PC-9 (cell line): ENCODE results near the gene FBP1. TPM values are rescaled to one million over a fixed set of nuclear protein-coding genes. Genes with fewer than 3 reads are reported as not detected.
A peak's percentile ranks its signal among the peaks of the same experiment; 100 is the strongest.

Experiments used
- BruUV-seq: library from RNA; stranded (reverse); fragments of 400-500 nt; replicated peaks from 2 replicates; lab custom pipeline; 2021; lab: Mats Ljungman, UMichigan
- CTCF ChIA-PET: fragments of 300-600 bp; sonication (Branson Sonifier 250); formaldehyde crosslinking; loops from one replicate; lab custom pipeline; 2022; ENCODE audit warnings: antibody characterized with exemption; lab: Charles Lee
- POLR2A ChIA-PET: fragments of 300-600 bp; sonication (Branson Sonifier 250); formaldehyde crosslinking; loops from one replicate; lab custom pipeline; 2022; ENCODE audit warnings: antibody characterized with exemption; ENCODE audit not compliant: unreplicated experiment; lab: Charles Lee
- DNase-seq, 2 experiments: peaks; one replicate each; pipeline versions ENCODE4 v3.0.0 to v3.0.0-alpha.2; 2015 to 2022; ENCODE audit warnings: mixed read lengths in 1 of 2
- H2AFZ ChIP-seq: fragments of 200-600 bp; sonication (generic); 2 replicates; pipeline ENCODE4 v1.8.1; 2017; ENCODE audit warnings: antibody characterized with exemption
- H3F3A ChIP-seq: fragments of 200-600 bp; sonication (generic); 2 replicates; pipeline ENCODE4 v1.8.1; 2017; ENCODE audit warnings: antibody characterized with exemption, mild to moderate bottlenecking, low read depth; ENCODE audit not compliant: insufficient read depth
- H3K27ac ChIP-seq: fragments of 200-600 bp; sonication (generic); 2 replicates; pipeline ENCODE4 v1.6.1; 2016; ENCODE audit warnings: mixed run types
- H3K27me3 ChIP-seq: fragments of 200-600 bp; sonication (generic); 2 replicates; pipeline ENCODE4 v1.6.1; 2016; ENCODE audit warnings: low read depth, mixed run types; ENCODE audit not compliant: insufficient read depth
- H3K36me3 ChIP-seq: fragments of 200-600 bp; sonication (generic); 2 replicates; pipeline ENCODE4 v1.6.1; 2016; ENCODE audit warnings: low read depth, mixed run types
- H3K4me1 ChIP-seq: fragments of 200-600 bp; sonication (generic); replicated peaks from 2 replicates; pipeline ENCODE4 v1.6.1; 2016; ENCODE audit warnings: mixed run types; ENCODE audit not compliant: insufficient read depth
- H3K4me2 ChIP-seq: fragments of 200-600 bp; sonication (generic); 2 replicates; pipeline ENCODE4 v1.6.1; 2017; ENCODE audit warnings: mixed run types
- H3K4me3 ChIP-seq: fragments of 200-600 bp; sonication (generic); 2 replicates; pipeline ENCODE4 v1.6.1; 2016; ENCODE audit warnings: mixed run types
- H3K79me2 ChIP-seq: fragments of 200-600 bp; sonication (generic); 2 replicates; pipeline ENCODE4 v1.6.1; 2017; ENCODE audit warnings: low read depth, mixed run types
- H3K9me2 ChIP-seq: fragments of 200-600 bp; sonication (generic); 2 replicates; pipeline ENCODE4 v1.8.1; 2017; ENCODE audit warnings: mild to moderate bottlenecking; ENCODE audit not compliant: insufficient read depth
- H3K9me3 ChIP-seq: fragments of 200-600 bp; sonication (generic); 2 replicates; pipeline ENCODE4 v1.8.1; 2016; ENCODE audit warnings: low read depth; ENCODE audit not compliant: insufficient read depth
- H4K20me1 ChIP-seq: fragments of 200-600 bp; sonication (generic); 2 replicates; pipeline ENCODE4 v1.8.1; 2017; ENCODE audit not compliant: insufficient read depth
- CTCF ChIP-seq: fragments of 200-600 bp; sonication (generic); conservative IDR thresholded peaks from 2 replicates; pipeline ENCODE4 v1.6.1; 2017; ENCODE audit warnings: mixed run types, antibody characterized with exemption, mild to moderate bottlenecking, moderate library complexity
- EZH2 ChIP-seq: fragments of 200-600 bp; sonication (generic); IDR thresholded peaks from 2 replicates; pipeline ENCODE4 v1.8.0; 2017; ENCODE audit warnings: antibody characterized with exemption, low read depth
- intact Hi-C: fragments of 100-400 bp; cut with micrococcal nuclease; formaldehyde crosslinking; loops from one replicate; pipeline ENCODE4 v1.10.0; 2022; ENCODE audit not compliant: unreplicated experiment
- total RNA-seq: library from RNA; stranded (reverse); gene quantifications from 2 replicates; pipeline ENCODE4 v1.2.3, GENCODE V29; 2021

Gene FBP1
- total RNA-seq, 1 experiment from 2014 or later: 34.9 TPM

- Histone ChIP-seq H3K4me1 (peaks cover 40% of the 10 kb centered on the region), H2AFZ (no peak overlapping the region), H3K27me3 (no peaks in the 10 kb centered on the region), H3F3A (peaks cover 18% of the 10 kb centered on the region), H3K9me3 (no peaks in the 10 kb centered on the region), H4K20me1 (no peaks in the 10 kb centered on the region), H3K9me2 (no peaks in the 10 kb centered on the region), H3K79me2 (peaks cover 79% of the 10 kb centered on the region), H3K4me2 (peak overlapping the region; percentile 77), H3K36me3 (peaks cover 3% of the 10 kb centered on the region), H3K4me3 (no peak overlapping the region), H3K27ac (no peak overlapping the region)
- CTCF ChIA-PET: no interaction called here
- TF ChIP-seq EZH2 (no peak), CTCF (no peak; the same call in 1 of the 2 replicates)
- no TSS peak for BruUV-seq
- DNase-seq: no peak
- intact Hi-C loops: loop anchor here (2.0 kb wide), 1 partner anchor 19 kb away; no protein-coding TSS in a partner anchor
- POLR2A ChIA-PET: no interaction called here
Measured at GRCh38 chr9:94630281-94630680, 9.0 kb downstream of the FBP1 start.

- H3K9me3 ChIP-seq: no peaks in the 10 kb centered on the region
- POLR2A ChIA-PET: no interaction called here
- no peak overlapping the region for H3K4me2 ChIP-seq
- no peak overlapping the region for H3K27ac ChIP-seq
- H3K27me3 ChIP-seq: no peaks in the 10 kb centered on the region
- no peak overlapping the region for H2AFZ ChIP-seq
- intact Hi-C loops: no loop called here
- TF ChIP-seq EZH2 (no peak), CTCF (no peak)
- H3F3A ChIP-seq: peaks cover 14% of the 10 kb centered on the region
- no TSS peak for BruUV-seq
- no peaks in the 10 kb centered on the region for H4K20me1 ChIP-seq
- no peaks in the 10 kb centered on the region; the same call in 1 of the 2 replicates for H3K36me3 ChIP-seq
- H3K9me2 ChIP-seq: no peaks in the 10 kb centered on the region
- CTCF ChIA-PET: no interaction called here
- H3K4me1 ChIP-seq: peaks cover 28% of the 10 kb centered on the region
- H3K4me3 ChIP-seq: no peak overlapping the region
- no peak for DNase-seq
- peaks cover 53% of the 10 kb centered on the region for H3K79me2 ChIP-seq
Measured at GRCh38 chr9:94627287-94627686, 12.0 kb downstream of the FBP1 start.

- H3K79me2 ChIP-seq: peaks cover 43% of the 10 kb centered on the region
- H3K4me1 ChIP-seq: peaks cover 13% of the 10 kb centered on the region
- no peak overlapping the region for H3K27ac ChIP-seq
- intact Hi-C loops: no loop called here
- TF ChIP-seq CTCF (no peak), EZH2 (no peak)
- H3K9me2 ChIP-seq: no peaks in the 10 kb centered on the region
- no peak overlapping the region for H2AFZ ChIP-seq
- no peak overlapping the region for H3K4me3 ChIP-seq
- ChIA-PET POLR2A (no interaction called here), CTCF (no interaction called here)
- DNase-seq: no peak
- H3K9me3 ChIP-seq: no peaks in the 10 kb centered on the region
- no peaks in the 10 kb centered on the region for H3F3A ChIP-seq
- no peaks in the 10 kb centered on the region; the same call in 1 of the 2 replicates for H3K36me3 ChIP-seq
- H3K4me2 ChIP-seq: no peak overlapping the region
- H3K27me3 ChIP-seq: no peaks in the 10 kb centered on the region
- no peaks in the 10 kb centered on the region; the same call in 1 of the 2 replicates for H4K20me1 ChIP-seq
- BruUV-seq: no TSS peak
Measured at GRCh38 chr9:94625835-94626234, 13.5 kb downstream of the FBP1 start.
